ENCODE results near the gene NAT16. TPM values are rescaled to one million over a fixed set of nuclear protein-coding genes. Genes with fewer than 3 reads are reported as not detected.
A peak's percentile ranks its signal among the peaks of the same experiment; 100 is the strongest.

Gene NAT16
- total and polyA plus RNA-seq, 2 of the 8 experiments (the other 6 are each of a cell fraction or from before 2014, with no cell fraction given), result 0.26 to 0.84 TPM

DNA sequence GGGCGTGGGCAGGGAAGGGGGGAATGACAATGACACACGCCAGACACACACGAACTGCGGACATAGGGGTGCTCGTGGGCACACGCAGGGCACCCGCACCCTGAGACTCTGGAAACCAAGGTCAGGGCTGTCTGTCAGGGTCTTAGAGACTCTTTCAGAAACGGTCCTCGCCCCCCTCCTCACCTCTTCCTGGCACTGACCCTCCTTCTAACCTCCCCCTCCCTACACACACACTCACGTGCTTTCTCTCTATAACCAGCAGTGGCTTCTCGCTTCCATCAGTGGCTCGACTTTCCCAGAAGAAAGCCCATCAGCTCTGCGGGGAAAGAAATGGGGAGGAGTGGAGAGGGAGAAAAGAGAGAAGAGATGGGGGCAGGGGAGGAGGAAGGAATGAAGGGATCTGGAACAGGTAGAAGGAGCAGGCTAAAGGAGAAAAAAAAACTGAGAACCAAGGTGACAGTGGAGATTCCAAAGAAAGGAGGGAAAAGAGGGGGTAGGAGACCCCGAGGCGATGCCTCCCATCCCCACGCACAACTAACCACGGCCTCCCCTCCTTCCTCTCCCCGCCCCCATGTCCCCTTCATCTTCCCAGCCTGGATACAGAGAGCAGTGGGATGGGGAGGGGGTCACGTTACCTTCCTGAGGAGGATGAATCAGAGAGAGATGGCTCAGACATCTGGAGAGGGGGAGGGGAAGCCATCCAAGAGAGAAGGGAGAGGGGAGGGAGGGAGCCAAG is 13.0 kb downstream of the NAT16 start (continued):
- peak; percentile 86 for TF ChIP-seq EGR1 (IDR thresholded peaks at IDR 0.05; ENCODE audit: borderline replicate concordance, low read depth, low read length)
- TF ChIP-seq SIN3A (conservative IDR thresholded peaks at IDR 0.05 in 1 of 2, IDR thresholded peaks at IDR 0.05 in 1 of 2; ENCODE audit: low read depth in 1 of 2, low read length in 2 of 2), result peak; percentile 42 to 72; a peak in 2 of 4 replicates
- TF ChIP-seq TCF12 (IDR thresholded peaks at IDR 0.05; ENCODE audit: low read depth, low read length), result peak; percentile 90
- peak; percentile 41 for TF ChIP-seq SAP30 (IDR thresholded peaks at IDR 0.05; ENCODE audit: insufficient read depth, insufficient replicate concordance, low read length)
- peak; percentile 5 for TF ChIP-seq EZH2 (IDR thresholded peaks at IDR 0.05; ENCODE audit: low read depth, low read length, severe bottlenecking)
- peak; percentile 51; the same call in 1 of the 2 replicates for TF ChIP-seq YY1 (IDR thresholded peaks at IDR 0.05; ENCODE audit: low read depth, low read length)

All from H1 (cell line).